Right lobe of liver (tissue), 6 donors: Measurements from ENCODE around the gene ZBTB16. TPM values are rescaled to one million over a fixed set of nuclear protein-coding genes. Genes with fewer than 3 reads are reported as not detected.

Experiments
- ATAC-seq, 4 donors: fragments of 200-7000 bp; cut with Tn5 transposase; one replicate each; pipeline ENCODE4 v1.9.1; 2020; ENCODE audit warnings: mild to moderate bottlenecking in 4 of 4, moderate library complexity in 4 of 4
- DNase-seq, 3 donors: peaks; one replicate each; pipeline ENCODE4 v3.0.0-alpha.2; 2020
- H3K27ac ChIP-seq, 3 donors: fragments of 200-600 bp; one replicate each; pipeline ENCODE4 v1.8.0; 2022
- H3K27me3 ChIP-seq, 2 donors: fragments of 200-600 bp; one replicate each; pipeline ENCODE4 v1.8.0; 2022
- H3K36me3 ChIP-seq, 4 donors: fragments of 200-600 bp; sonication (generic) in 1 of 4; one replicate each; pipeline versions ENCODE4 v1.5.1 to v1.8.0; 2017 to 2022; ENCODE audit warnings: control low read depth in 1 of 4
- H3K4me1 ChIP-seq, 4 donors: fragments of 200-600 bp; sonication (generic) in 1 of 4; one replicate each; pipeline versions ENCODE4 v1.5.1 to v1.8.0; 2017 to 2022; ENCODE audit warnings: control low read depth in 1 of 4
- H3K4me3 ChIP-seq, 3 donors: fragments of 200-600 bp; one replicate each; pipeline ENCODE4 v1.8.0; 2022
- H3K9me3 ChIP-seq, 4 donors: fragments of 200-600 bp; sonication (generic) in 1 of 4; one replicate each; pipeline versions ENCODE4 v1.5.1 to v1.8.0; 2017 to 2022; ENCODE audit warnings: control low read depth in 1 of 4
- CTCF ChIP-seq, 4 donors: fragments of 200-600 bp in 3 of 4; fragments of 450-650 bp in 1 of 4; IDR thresholded peaks; one replicate each; pipeline versions ENCODE4 v1.5.1 to v1.8.0; 2016 to 2022; ENCODE audit warnings: antibody characterized with exemption in 4 of 4, mild to moderate bottlenecking in 2 of 4
- POLR2A ChIP-seq: fragments of 450-650 bp; IDR thresholded peaks from one replicate; pipeline ENCODE4 v1.6.1; 2017; ENCODE audit warnings: antibody characterized with exemption, mild to moderate bottlenecking
- WGBS: methylation state at CpG from one replicate; pipeline ENCODE4 v1.1.6; 2018; ENCODE audit warnings: low coverage, low lambda C conversion rate; ENCODE audit not compliant: insufficient coverage; ENCODE audit errors: missing lambda C conversion rate; 5-methylcytosine and 5-hydroxymethylcytosine counted together
- intact Hi-C, 2 donors: fragments of 100-400 bp; cut with DNase I; formaldehyde crosslinking; loops; one replicate each; pipeline versions ENCODE4 v1.11.2 to v1.14.1; 2022
- total RNA-seq, 6 experiments: library from RNA; depleted of rRNA in 2 of 6; stranded (reverse); fragments of >200 nt in 2 of 6; fragmentation: NEBNext Ultra II Directional in 3 of 6; extraction: Animal tissue kit (Norgen Biotek cat#: 25700) in 3 of 6; gene quantifications; one replicate each; pipeline versions ENCODE4 v1.1.0 to v1.2.4, GENCODE V29; 2016 to 2023
- donor health status: DM: no; HTN: yes; CAD: no.
- donor health status: DM: no; HTN: no; CAD: no.
- donor health status: DM: no; HTN: no; CAD: no.
- donor health status: DM: no; HTN: yes; CAD: no.
- donor health status: DM: no; HTN: yes; CAD: no.

ZBTB16 gene
- total RNA-seq, 6 experiments from 2014 or later: 13.1 to 205 (median 52.2) TPM

- DNase-seq: peak; percentile 74 to 95 (median 84)
- Histone ChIP-seq H3K27ac (peak overlapping the region; percentile 82 to 98 (median 93)), H3K4me3 (no peak overlapping the region), H3K9me3 (no peaks in the 10 kb centered on the region), H3K36me3 (peaks cover 0 to 9% (median 2%) of the 10 kb centered on the region in 4 donors), H3K27me3 (no peaks in the 10 kb centered on the region), H3K4me1 (peaks cover 0 to 96% (median 52%) of the 10 kb centered on the region in 4 donors)
- intact Hi-C loops: no loop called here
- TF ChIP-seq POLR2A (peak; percentile 74), CTCF (IDR thresholded peaks at IDR 0.05) (no peak)
- 9% methylated on average over 12 of the region's 12 CpGs for WGBS
- ATAC-seq: peak; percentile 66 to 83 (median 70)
These were observed 103.2 kb downstream of the ZBTB16 start for GRCh38 chr11:114162719-114163123.

- Histone ChIP-seq H3K27ac (peak overlapping the region; percentile 82 to 98 (median 93)), H3K9me3 (no peaks in the 10 kb centered on the region), H3K4me1 (peaks cover 0 to 96% (median 52%) of the 10 kb centered on the region in 4 donors), H3K27me3 (no peaks in the 10 kb centered on the region), H3K36me3 (peaks cover 0 to 4% (median 2%) of the 10 kb centered on the region in 4 donors), H3K4me3 (no peak overlapping the region)
- TF ChIP-seq POLR2A (no peak), CTCF (IDR thresholded peaks at IDR 0.05) (no peak)
- ATAC-seq (peak in 1 of 4 donors; percentile 12), DNase-seq (no peak)
- intact Hi-C loops: no loop called here
- WGBS: 21% methylated on average over 3 of the region's 7 CpGs
These were observed 103.7 kb downstream of the ZBTB16 start for GRCh38 chr11:114163229-114163631.

GRCh38 chr11:114163830-114164401, 104.4 kb downstream of the ZBTB16 start:
- intact Hi-C loops: no loop called here
- Histone ChIP-seq H3K4me1 (peaks cover 0 to 96% (median 50%) of the 10 kb centered on the region in 4 donors), H3K9me3 (no peaks in the 10 kb centered on the region), H3K36me3 (no peaks in the 10 kb centered on the region), H3K27ac (peak overlapping the region; percentile 82 to 98 (median 93)), H3K4me3 (no peak overlapping the region), H3K27me3 (no peaks in the 10 kb centered on the region)
- no peak for ATAC-seq
- TF ChIP-seq POLR2A: no peak
- TF ChIP-seq CTCF (IDR thresholded peaks at IDR 0.05): no peak
- WGBS: 59% methylated on average over 9 of the region's 9 CpGs
- no peak for DNase-seq

GRCh38 chr11:114164546-114164945, 105.0 kb downstream of the ZBTB16 start:
- Histone ChIP-seq H3K9me3 (no peaks in the 10 kb centered on the region), H3K36me3 (no peaks in the 10 kb centered on the region), H3K4me3 (no peak overlapping the region), H3K27ac (peak overlapping the region; percentile 82 to 98 (median 93)), H3K27me3 (no peaks in the 10 kb centered on the region), H3K4me1 (peaks cover 0 to 96% (median 48%) of the 10 kb centered on the region in 4 donors)
- TF ChIP-seq POLR2A (no peak), CTCF (IDR thresholded peaks at IDR 0.05) (no peak)
- ATAC-seq (no peak), DNase-seq (no peak)
- 95% methylated on average over 8 of the region's 9 CpGs for WGBS
- intact Hi-C loops: no loop called here
